ENCODE results near the gene TRAPPC13.
A peak's percentile ranks its signal among the peaks of the same experiment; 100 is the strongest.

DNA sequence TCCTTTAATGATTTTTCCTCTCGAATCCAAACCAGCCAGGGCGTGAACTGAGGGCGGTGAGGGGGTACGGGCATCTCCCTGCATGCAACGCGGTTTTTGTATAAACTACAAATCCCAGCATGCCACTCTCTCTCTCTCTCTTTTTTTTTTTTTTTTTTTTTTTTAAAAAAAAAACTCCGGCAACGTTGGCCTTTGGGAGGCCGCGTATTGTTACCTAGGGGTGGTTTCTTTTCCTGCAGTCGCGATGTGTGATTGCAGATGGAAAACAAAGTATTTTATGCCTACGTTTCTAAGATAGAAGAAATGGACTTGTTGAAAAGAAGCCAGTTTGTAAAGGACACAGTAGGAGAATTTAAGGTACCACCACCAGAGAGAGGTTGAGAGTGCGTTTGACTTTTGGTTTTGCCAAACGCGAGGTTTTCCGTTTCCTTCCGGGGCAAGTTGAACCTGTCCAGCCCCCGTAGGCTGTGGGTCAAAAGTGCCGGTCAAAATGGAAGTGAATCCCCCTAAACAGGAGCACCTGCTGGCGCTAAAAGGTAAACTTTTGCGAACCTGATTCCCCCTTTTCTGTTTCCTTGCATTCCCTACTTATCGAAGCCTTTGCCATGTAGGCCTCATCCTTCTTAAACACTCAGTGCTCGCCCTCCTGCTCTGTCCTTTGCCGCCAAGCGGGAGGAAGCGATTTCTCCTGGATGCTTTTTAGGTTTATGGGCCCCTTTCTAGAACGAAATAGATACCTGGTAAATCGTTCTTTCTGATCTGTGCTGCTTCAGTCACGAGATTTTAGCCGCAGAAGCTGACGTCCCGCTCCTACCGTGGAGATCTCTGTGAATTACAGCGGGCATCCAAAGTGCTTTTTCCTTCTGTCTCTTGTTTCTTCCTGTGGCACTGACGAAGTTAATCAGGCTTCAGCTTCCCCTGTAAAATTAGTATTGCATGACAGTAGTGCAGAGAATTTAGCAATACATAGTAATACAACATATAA lies at the start of gene TRAPPC13, which contains the start of gene SHLD3:
- TF ChIP-seq POLR2A (IDR thresholded peaks at IDR 0.05; ENCODE audit: low read depth, low read length), result peak; percentile 44; the same call in 1 of the 2 replicates
- peak; percentile 62 for TF ChIP-seq POLR2AphosphoS5 (IDR thresholded peaks at IDR 0.05; ENCODE audit: low read depth, low read length)

Measured in GM12892 (cell line).